Caco-2 (cell line): Measurements from ENCODE around the gene NDST1. TPM values are rescaled to one million over a fixed set of nuclear protein-coding genes. Genes with fewer than 3 reads are reported as not detected.

Source experiments
- BruUV-seq: library from RNA; stranded (reverse); fragments of 400-500 nt; replicated peaks from 2 replicates; lab custom pipeline; 2021; lab: Mats Ljungman, UMichigan
- CTCF ChIA-PET: fragments of 300-600 bp; sonication (Branson Sonifier 250); formaldehyde crosslinking; loops from one replicate; lab custom pipeline; 2022; ENCODE audit warnings: antibody characterized with exemption; lab: Charles Lee
- POLR2A ChIA-PET: fragments of 300-600 bp; sonication (Branson Sonifier 250); formaldehyde crosslinking; loops from one replicate; lab custom pipeline; 2022; ENCODE audit warnings: antibody characterized with exemption; lab: Charles Lee
- DNase-seq, 2 experiments: peaks; one replicate each; pipeline versions ENCODE4 v3.0.0 to v3.0.0-alpha.2; 2020 to 2022
- H3K27me3 ChIP-seq: replicated peaks from 2 replicates; pipeline ENCODE4 v1.6.0; 2011; ENCODE audit warnings: low read length; ENCODE audit not compliant: control insufficient read depth, insufficient read depth
- H3K36me3 ChIP-seq: 2 replicates; pipeline ENCODE4 v1.5.1; 2011; ENCODE audit warnings: low read length; ENCODE audit not compliant: control insufficient read depth, insufficient read depth
- H3K4me1 ChIP-seq: fragments of 250-450 bp; sonication (Bioruptor Pico); 2 replicates; pipeline ENCODE4 v1.5.1; 2020; ENCODE audit warnings: mild to moderate bottlenecking
- H3K4me3 ChIP-seq: 2 replicates; pipeline ENCODE4 v1.5.1; 2011; ENCODE audit warnings: low read depth, mild to moderate bottlenecking, control low read depth, low read length
- H3K9me3 ChIP-seq: fragments of 250-450 bp; sonication (Bioruptor Pico); 2 replicates; pipeline ENCODE4 v1.5.1; 2020; ENCODE audit warnings: mild to moderate bottlenecking, moderate library complexity
- H3K27ac Mint-ChIP-seq: one replicate; pipeline ENCODE4 v1.8.0; 2022; ENCODE audit warnings: mixed read lengths; ENCODE audit not compliant: unreplicated experiment
- H3K27me3 Mint-ChIP-seq: one replicate; pipeline ENCODE4 v1.8.0; 2022; ENCODE audit warnings: mixed read lengths; ENCODE audit not compliant: insufficient read depth, unreplicated experiment
- H3K36me3 Mint-ChIP-seq: one replicate; pipeline ENCODE4 v1.8.0; 2022; ENCODE audit warnings: mild to moderate bottlenecking, mixed read lengths; ENCODE audit not compliant: insufficient read depth, unreplicated experiment
- H3K4me1 Mint-ChIP-seq: one replicate; pipeline ENCODE4 v1.8.0; 2022; ENCODE audit warnings: low read depth, mixed read lengths; ENCODE audit not compliant: unreplicated experiment
- H3K4me3 Mint-ChIP-seq: one replicate; pipeline ENCODE4 v1.8.0; 2022; ENCODE audit warnings: mild to moderate bottlenecking, moderate library complexity, mixed read lengths; ENCODE audit not compliant: unreplicated experiment
- H3K9me3 Mint-ChIP-seq: one replicate; pipeline ENCODE4 v1.8.0; 2022; ENCODE audit warnings: mixed read lengths; ENCODE audit not compliant: unreplicated experiment
- intact Hi-C: fragments of 100-400 bp; cut with micrococcal nuclease; formaldehyde crosslinking; loops from one replicate; pipeline ENCODE4 v1.10.0; 2022; ENCODE audit not compliant: unreplicated experiment
- total RNA-seq: library from RNA; stranded (reverse); gene quantifications from 2 replicates; pipeline ENCODE4 v1.2.3, GENCODE V29; 2022
- TF ChIP-seq, protein P1 (sequence below), 2 experiments: fragments of 200-600 bp in 1 of 2; IDR thresholded peaks; 1 replicate in 1 of 2; 2 replicates in 1 of 2; pipeline versions ENCODE4 v1.5.1 to v1.8.0; 2011 to 2022; ENCODE audit warnings: antibody characterized with exemption in 1 of 2, control low read depth in 1 of 2, inconsistent platforms in 1 of 2, low read depth in 1 of 2, low read length in 1 of 2, mild to moderate bottlenecking in 1 of 2, moderate library complexity in 1 of 2; ENCODE audit not compliant: insufficient read depth in 1 of 2, severe bottlenecking in 1 of 2, unreplicated experiment in 1 of 2

The NDST1 gene
- total RNA-seq, 1 experiment from 2014 or later, result 110 TPM

- no peaks in the 10 kb centered on the region for H3K27me3 ChIP-seq
- Mint-ChIP-seq H3K4me3 (no peak overlapping the region), H3K36me3 (peaks cover 57% of the 10 kb centered on the region), H3K27ac (peak overlapping the region; percentile 40), H3K27me3 (no peaks in the 10 kb centered on the region), H3K4me1 (peaks cover 70% of the 10 kb centered on the region), H3K9me3 (no peaks in the 10 kb centered on the region)
- POLR2A ChIA-PET, result no interaction called here
- DNase-seq, result no peak
- H3K9me3 ChIP-seq, result no peaks in the 10 kb centered on the region
- peaks cover 6% of the 10 kb centered on the region for H3K36me3 ChIP-seq
- H3K4me3 ChIP-seq, result no peak overlapping the region
- CTCF ChIA-PET, result no interaction called here
- TF ChIP-seq, protein P1, sequence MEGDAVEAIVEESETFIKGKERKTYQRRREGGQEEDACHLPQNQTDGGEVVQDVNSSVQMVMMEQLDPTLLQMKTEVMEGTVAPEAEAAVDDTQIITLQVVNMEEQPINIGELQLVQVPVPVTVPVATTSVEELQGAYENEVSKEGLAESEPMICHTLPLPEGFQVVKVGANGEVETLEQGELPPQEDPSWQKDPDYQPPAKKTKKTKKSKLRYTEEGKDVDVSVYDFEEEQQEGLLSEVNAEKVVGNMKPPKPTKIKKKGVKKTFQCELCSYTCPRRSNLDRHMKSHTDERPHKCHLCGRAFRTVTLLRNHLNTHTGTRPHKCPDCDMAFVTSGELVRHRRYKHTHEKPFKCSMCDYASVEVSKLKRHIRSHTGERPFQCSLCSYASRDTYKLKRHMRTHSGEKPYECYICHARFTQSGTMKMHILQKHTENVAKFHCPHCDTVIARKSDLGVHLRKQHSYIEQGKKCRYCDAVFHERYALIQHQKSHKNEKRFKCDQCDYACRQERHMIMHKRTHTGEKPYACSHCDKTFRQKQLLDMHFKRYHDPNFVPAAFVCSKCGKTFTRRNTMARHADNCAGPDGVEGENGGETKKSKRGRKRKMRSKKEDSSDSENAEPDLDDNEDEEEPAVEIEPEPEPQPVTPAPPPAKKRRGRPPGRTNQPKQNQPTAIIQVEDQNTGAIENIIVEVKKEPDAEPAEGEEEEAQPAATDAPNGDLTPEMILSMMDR (IDR thresholded peaks at IDR 0.05; ENCODE audit: insufficient read depth in 1 of 2, low read depth in 1 of 2, low read length in 1 of 2, severe bottlenecking in 1 of 2, unreplicated experiment in 1 of 2), result no peak
- BruUV-seq, result no TSS peak
- H3K4me1 ChIP-seq, result peaks cover 66% of the 10 kb centered on the region
- intact Hi-C loops, result no loop called here
These were observed 11.6 kb downstream of the NDST1 start for GRCh38 chr5:150519560-150519945.

- POLR2A ChIA-PET, result no interaction called here
- CTCF ChIA-PET, result no interaction called here
- TF ChIP-seq, protein P1 (IDR thresholded peaks at IDR 0.05; ENCODE audit: insufficient read depth in 1 of 2, low read depth in 1 of 2, low read length in 1 of 2, severe bottlenecking in 1 of 2, unreplicated experiment in 1 of 2), result no peak
- DNase-seq, result no peak
- H3K4me3 Mint-ChIP-seq, result no peak overlapping the region
- BruUV-seq, result no TSS peak
- Histone ChIP-seq H3K27me3 (no peaks in the 10 kb centered on the region), H3K36me3 (peaks cover 8% of the 10 kb centered on the region), H3K9me3 (no peaks in the 10 kb centered on the region), H3K4me3 (no peak overlapping the region), H3K4me1 (peaks cover 62% of the 10 kb centered on the region)
- H3K36me3 Mint-ChIP-seq, result peaks cover 53% of the 10 kb centered on the region
- intact Hi-C loops, result no loop called here
- no peaks in the 10 kb centered on the region for H3K27me3 Mint-ChIP-seq
- peaks cover 65% of the 10 kb centered on the region for H3K4me1 Mint-ChIP-seq
- H3K27ac Mint-ChIP-seq, result peak overlapping the region; percentile 40
- H3K9me3 Mint-ChIP-seq, result no peaks in the 10 kb centered on the region
These were observed 12.0 kb downstream of the NDST1 start for GRCh38 chr5:150519978-150520377.

DNA sequence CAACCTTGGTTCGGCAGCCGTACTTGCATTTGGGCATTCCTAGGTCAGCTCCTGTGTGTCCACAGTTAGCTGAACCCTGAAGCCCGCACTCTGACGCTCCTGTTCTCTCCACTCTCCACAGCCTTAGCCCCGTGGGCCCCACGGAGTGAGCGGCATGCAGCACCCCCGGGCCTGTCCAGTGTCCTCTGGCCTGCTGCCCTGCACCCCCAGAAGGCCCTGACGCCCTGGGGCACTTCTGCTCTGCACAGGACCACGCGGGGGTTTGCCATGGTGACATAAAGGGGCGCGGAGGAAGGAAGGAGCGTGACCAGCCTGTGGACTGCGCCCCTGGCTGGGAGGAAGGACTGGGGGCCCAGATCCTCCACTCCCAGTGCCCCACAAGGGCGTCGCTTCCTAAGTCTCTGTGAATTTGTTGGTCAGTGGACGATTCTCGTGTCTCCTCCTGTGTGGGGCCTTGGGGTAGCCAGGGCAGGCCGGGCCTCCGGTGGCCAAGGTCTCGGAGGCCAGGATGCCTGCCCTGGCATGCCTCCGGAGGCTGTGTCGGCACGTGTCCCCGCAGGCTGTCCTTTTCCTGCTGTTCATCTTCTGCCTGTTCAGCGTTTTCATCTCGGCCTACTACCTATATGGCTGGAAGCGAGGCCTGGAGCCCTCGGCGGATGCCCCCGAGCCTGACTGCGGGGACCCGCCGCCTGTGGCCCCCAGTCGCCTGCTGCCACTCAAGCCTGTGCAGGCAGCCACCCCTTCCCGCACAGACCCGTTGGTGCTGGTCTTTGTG lies 13.0 kb downstream of the NDST1 start:
- H3K27ac Mint-ChIP-seq, result no peak overlapping the region
- peaks cover 62% of the 10 kb centered on the region for H3K4me1 ChIP-seq
- H3K27me3 ChIP-seq, result no peaks in the 10 kb centered on the region
- H3K9me3 ChIP-seq, result no peaks in the 10 kb centered on the region
- no peaks in the 10 kb centered on the region for H3K27me3 Mint-ChIP-seq
- intact Hi-C loops, result no loop called here
- DNase-seq, result no peak
- peaks cover 59% of the 10 kb centered on the region for H3K36me3 Mint-ChIP-seq
- CTCF ChIA-PET, result interaction anchor here (2.9 kb wide), 1 partner anchor 9 kb away, joined by 24 read pairs; no protein-coding TSS in a partner anchor
- TF ChIP-seq, protein P1 (IDR thresholded peaks at IDR 0.05; ENCODE audit: insufficient read depth in 1 of 2, low read depth in 1 of 2, low read length in 1 of 2, severe bottlenecking in 1 of 2, unreplicated experiment in 1 of 2), result no peak
- H3K9me3 Mint-ChIP-seq, result no peaks in the 10 kb centered on the region
- no TSS peak for BruUV-seq
- H3K36me3 ChIP-seq, result peaks cover 8% of the 10 kb centered on the region
- POLR2A ChIA-PET, result no interaction called here
- peaks cover 63% of the 10 kb centered on the region for H3K4me1 Mint-ChIP-seq
- no peak overlapping the region for H3K4me3 ChIP-seq
- H3K4me3 Mint-ChIP-seq, result no peak overlapping the region
